ENCODE results near the gene TTR. TPM values are rescaled to one million over a fixed set of nuclear protein-coding genes. Genes with fewer than 3 reads are reported as not detected.

The TTR gene
- total and polyA plus RNA-seq, 2 experiments from 2014 or later, result not detected

- Histone ChIP-seq H3K79me2 (replicated peaks; ENCODE audit: insufficient read depth) (no peaks in the 10 kb centered on the region), H4K20me1 (replicated peaks; ENCODE audit: insufficient read depth) (no peaks in the 10 kb centered on the region), H3K4me3 (no peak overlapping the region), H3K27me3 (ENCODE audit: insufficient read depth) (no peaks in the 10 kb centered on the region), H3F3A (replicated peaks; ENCODE audit: low read depth) (no peaks in the 10 kb centered on the region), H3K9me2 (ENCODE audit: insufficient read depth) (peaks cover 4% of the 10 kb centered on the region; the same call in 1 of the 2 replicates), H3K4me2 (no peak overlapping the region), H3K27ac (ENCODE audit: low read depth) (no peak overlapping the region), H2AFZ (no peak overlapping the region), H3K36me3 (ENCODE audit: insufficient read depth) (no peaks in the 10 kb centered on the region), H3K4me1 (ENCODE audit: insufficient read depth) (no peaks in the 10 kb centered on the region)
- Mint-ChIP-seq H3K4me1 (peaks cover 11% of the 10 kb centered on the region; the same call in 2 of the 3 replicates), H3K27me3 (ENCODE audit: insufficient read depth, low read depth, poor library complexity) (peaks cover 5% of the 10 kb centered on the region), H3K4me3 (no peak overlapping the region), H3K27ac (no peak overlapping the region), H3K36me3 (ENCODE audit: low read depth) (no peaks in the 10 kb centered on the region), H3K9me3 (no peaks in the 10 kb centered on the region)
- ATAC-seq (no peak), DNase-seq (ENCODE audit: low spot score) (no peak)
- TF ChIP-seq ZNF462 (CRISPR knock-in tag; IDR thresholded peaks at IDR 0.05) (no peak), EZH2phosphoT487 (IDR thresholded peaks at IDR 0.05; ENCODE audit: unreplicated experiment) (no peak), REST (IDR thresholded peaks at IDR 0.05; ENCODE audit: unreplicated experiment) (no peak), POLR2AphosphoS5 (IDR thresholded peaks at IDR 0.05; ENCODE audit: low read depth) (no peak), ZNF331 (CRISPR knock-in tag; IDR thresholded peaks at IDR 0.05; ENCODE audit: low read depth) (no peak), CREB1 (CRISPR knock-in tag; IDR thresholded peaks at IDR 0.05; ENCODE audit: low read depth) (no peak), STAT1 (IDR thresholded peaks at IDR 0.05; ENCODE audit: unreplicated experiment) (no peak)
Measured at GRCh38 chr18:31591113-31591512, 564 bp upstream of the TTR start.
